Immature natural killer cell (primary cell): ENCODE measurements around the gene KAZALD1. TPM values are rescaled to one million over a fixed set of nuclear protein-coding genes. Genes with fewer than 3 reads are reported as not detected.

Source experiments
- DNase-seq, 3 donors: peaks; one replicate each; pipeline ENCODE4 v3.0.0; 2022; ENCODE audit warnings: mixed read lengths in 1 of 3
- H3K27ac Mint-ChIP-seq, 6 donors: one replicate each; pipeline ENCODE4 v1.8.0; 2020; ENCODE audit warnings: mixed read lengths in 6 of 6, mild to moderate bottlenecking in 5 of 6, inconsistent platforms in 4 of 6, moderate library complexity in 3 of 6
- H3K27me3 Mint-ChIP-seq, 3 donors: one replicate each; pipeline ENCODE4 v1.8.0; 2020 to 2021; ENCODE audit warnings: low read depth in 3 of 3, mild to moderate bottlenecking in 3 of 3, mixed read lengths in 3 of 3, moderate library complexity in 3 of 3, inconsistent platforms in 1 of 3
- H3K36me3 Mint-ChIP-seq, 3 donors: one replicate each; pipeline ENCODE4 v1.8.0; 2020; ENCODE audit warnings: mixed read lengths in 3 of 3, inconsistent platforms in 2 of 3, mild to moderate bottlenecking in 2 of 3
- H3K4me1 Mint-ChIP-seq, 2 donors: one replicate each; pipeline ENCODE4 v1.8.0; 2020; ENCODE audit warnings: inconsistent platforms in 2 of 2, mild to moderate bottlenecking in 2 of 2, mixed read lengths in 2 of 2, moderate library complexity in 1 of 2
- H3K4me3 Mint-ChIP-seq, 5 donors: one replicate each; pipeline ENCODE4 v1.8.0; 2020; ENCODE audit warnings: mild to moderate bottlenecking in 5 of 5, mixed read lengths in 5 of 5, inconsistent platforms in 3 of 5, moderate library complexity in 3 of 5
- H3K9me3 Mint-ChIP-seq, 6 donors: one replicate each; pipeline ENCODE4 v1.8.0; 2020; ENCODE audit warnings: mild to moderate bottlenecking in 6 of 6, mixed read lengths in 6 of 6, inconsistent platforms in 4 of 6, moderate library complexity in 3 of 6
- polyA plus RNA-seq, 3 donors: library from polyadenylated mRNA; unstranded; fragments of 300-500 nt; fragmentation: Illumina TruSeq; gene quantifications; one replicate each; pipeline ENCODE4 v1.2.3, GENCODE V29; 2021

Gene KAZALD1
- polyA plus RNA-seq, 3 donors from 2014 or later, result not detected

- peaks cover 7 to 8% of the 10 kb centered on the region in 2 donors for H3K4me1 Mint-ChIP-seq
- no peak for DNase-seq
- H3K27me3 Mint-ChIP-seq, result peaks cover 14 to 17% (median 15%) of the 10 kb centered on the region in 3 donors
- H3K27ac Mint-ChIP-seq, result no peak overlapping the region
- peaks cover 0 to 2% (median 0%) of the 10 kb centered on the region in 6 donors for H3K9me3 Mint-ChIP-seq
- no peak overlapping the region for H3K4me3 Mint-ChIP-seq
- H3K36me3 Mint-ChIP-seq, result no peaks in the 10 kb centered on the region
Observed at GRCh38 chr10:101071885-101072433, 10.2 kb downstream of the KAZALD1 start.

- Mint-ChIP-seq H3K4me3 (no peak overlapping the region), H3K36me3 (no peaks in the 10 kb centered on the region), H3K9me3 (peaks cover 0 to 2% (median 0%) of the 10 kb centered on the region in 6 donors), H3K27ac (peak overlapping the region in 1 of 6 donors; percentile 72), H3K4me1 (peaks cover 0 to under 1% of the 10 kb centered on the region in 2 donors), H3K27me3 (peaks cover 8 to 13% (median 11%) of the 10 kb centered on the region in 3 donors)
- no peak for DNase-seq
Observed at GRCh38 chr10:101072923-101073322, 11.1 kb downstream of the KAZALD1 start.

- H3K4me1 Mint-ChIP-seq, result no peaks in the 10 kb centered on the region
Observed at GRCh38 chr10:101073631-101074030, 11.8 kb downstream of the KAZALD1 start.

GRCh38 chr10:101075775-101076174 lies 14.0 kb downstream of the KAZALD1 start:
- H3K27ac Mint-ChIP-seq, result no peak overlapping the region
- no peak overlapping the region for H3K4me3 Mint-ChIP-seq
- peaks cover 10 to 17% (median 11%) of the 10 kb centered on the region in 3 donors for H3K27me3 Mint-ChIP-seq

More at GRCh38 chr10:101073631-101074030, 11.8 kb downstream of the KAZALD1 start:
- peaks cover 8 to 15% (median 13%) of the 10 kb centered on the region in 3 donors for H3K27me3 Mint-ChIP-seq
- no peak for DNase-seq
- no peak overlapping the region for H3K27ac Mint-ChIP-seq
- no peaks in the 10 kb centered on the region for H3K36me3 Mint-ChIP-seq
- H3K9me3 Mint-ChIP-seq, result peaks cover 0 to 2% (median 0%) of the 10 kb centered on the region in 6 donors
- no peak overlapping the region for H3K4me3 Mint-ChIP-seq

GRCh38 chr10:101076630-101077029 lies 14.8 kb downstream of the KAZALD1 start:
- Mint-ChIP-seq H3K27ac (no peak overlapping the region), H3K9me3 (peaks cover 0 to 2% (median 0%) of the 10 kb centered on the region in 6 donors), H3K4me1 (no peaks in the 10 kb centered on the region), H3K27me3 (peaks cover 10 to 17% (median 16%) of the 10 kb centered on the region in 3 donors), H3K4me3 (no peak overlapping the region), H3K36me3 (no peaks in the 10 kb centered on the region)
- no peak for DNase-seq

More at GRCh38 chr10:101075775-101076174, 14.0 kb downstream of the KAZALD1 start:
- H3K9me3 Mint-ChIP-seq, result peaks cover 0 to 2% (median 0%) of the 10 kb centered on the region in 6 donors
- no peak for DNase-seq
- no peaks in the 10 kb centered on the region for H3K36me3 Mint-ChIP-seq
- H3K4me1 Mint-ChIP-seq, result no peaks in the 10 kb centered on the region

GRCh38 chr10:101079874-101080273 lies 18.1 kb downstream of the KAZALD1 start:
- H3K27me3 Mint-ChIP-seq, result peaks cover 5 to 16% (median 12%) of the 10 kb centered on the region in 3 donors
- DNase-seq, result no peak
- no peaks in the 10 kb centered on the region for H3K9me3 Mint-ChIP-seq
- no peak overlapping the region for H3K27ac Mint-ChIP-seq
- no peak overlapping the region for H3K4me3 Mint-ChIP-seq
- H3K4me1 Mint-ChIP-seq, result no peaks in the 10 kb centered on the region
- H3K36me3 Mint-ChIP-seq, result no peaks in the 10 kb centered on the region

DNA sequence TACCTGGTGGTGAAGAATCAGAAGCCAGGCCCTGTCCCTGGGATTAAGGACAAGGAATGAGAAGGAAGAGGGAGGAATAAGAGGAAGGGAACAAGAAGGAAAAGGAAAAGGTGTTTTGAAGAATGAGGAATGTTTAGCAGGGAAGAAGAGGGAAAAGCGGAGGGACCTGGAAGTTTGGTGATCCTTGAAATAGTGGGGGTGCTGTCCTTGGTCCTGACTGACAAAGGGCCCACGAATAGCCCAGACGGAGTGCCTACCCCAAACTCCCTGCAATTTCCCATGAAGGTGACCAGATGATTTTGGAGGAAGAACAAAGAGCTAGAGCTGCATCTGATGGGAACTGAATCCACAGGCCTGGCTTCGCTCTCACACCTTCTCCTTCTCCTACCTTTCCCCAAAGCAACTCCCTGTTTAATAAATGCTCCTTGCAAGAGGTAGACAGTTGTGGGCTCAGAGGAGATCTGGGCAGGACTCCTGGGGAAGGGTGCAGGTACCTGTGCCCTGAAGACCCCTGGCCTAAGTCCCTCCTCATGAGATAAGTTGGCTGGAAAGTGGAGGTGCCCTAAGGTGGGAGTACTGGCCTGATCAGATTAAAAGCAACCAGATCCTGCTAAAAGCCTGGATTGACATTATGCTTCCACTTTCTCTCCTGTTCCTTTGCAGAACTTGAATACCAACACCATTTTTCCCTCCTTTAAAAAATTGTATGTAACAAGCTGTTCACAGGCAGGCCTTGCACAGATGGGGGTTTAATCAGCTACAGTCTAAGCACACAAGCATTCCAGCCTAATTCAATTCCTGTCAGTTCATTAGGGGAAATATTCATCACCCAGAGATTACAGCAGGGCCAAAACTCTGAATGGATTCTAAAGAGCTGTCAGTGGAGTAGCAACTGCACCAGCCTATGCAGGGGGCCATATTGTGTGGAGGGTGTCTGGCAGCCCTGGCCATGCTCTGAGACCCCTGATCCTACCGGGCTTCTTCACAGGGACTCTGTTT lies 19.4 kb downstream of the KAZALD1 start:
- Mint-ChIP-seq H3K4me3 (no peak overlapping the region), H3K27ac (no peak overlapping the region), H3K9me3 (no peaks in the 10 kb centered on the region), H3K36me3 (no peaks in the 10 kb centered on the region), H3K4me1 (no peaks in the 10 kb centered on the region), H3K27me3 (peaks cover 7 to 16% (median 9%) of the 10 kb centered on the region in 3 donors)
- DNase-seq, result no peak

GRCh38 chr10:101085846-101086245 lies 24.1 kb downstream of the KAZALD1 start:
- Mint-ChIP-seq H3K27me3 (peaks cover 13 to 17% (median 16%) of the 10 kb centered on the region in 3 donors), H3K4me1 (no peaks in the 10 kb centered on the region), H3K27ac (no peak overlapping the region), H3K36me3 (no peaks in the 10 kb centered on the region), H3K4me3 (no peak overlapping the region), H3K9me3 (no peaks in the 10 kb centered on the region)
- no peak for DNase-seq

DNA sequence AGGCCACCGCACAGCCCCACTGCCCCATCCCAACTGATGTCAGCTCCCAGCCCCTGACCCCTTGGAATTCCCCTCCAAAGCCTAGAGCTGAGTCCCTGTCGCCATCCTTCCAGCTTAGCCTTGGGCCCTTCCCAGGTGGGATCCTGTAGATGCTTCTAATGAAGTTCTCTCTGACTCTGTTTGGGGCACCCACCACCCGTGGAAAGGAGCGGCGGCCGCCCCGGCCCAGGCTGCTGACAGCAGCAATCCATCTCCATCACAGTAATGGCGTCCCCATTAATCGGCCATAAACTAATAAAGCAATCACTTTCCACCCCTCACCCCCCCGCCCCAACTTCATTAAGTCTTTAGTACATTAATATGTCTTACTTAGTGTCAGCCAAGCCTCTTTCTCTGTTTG lies 25.6 kb downstream of the KAZALD1 start:
- Mint-ChIP-seq H3K9me3 (no peaks in the 10 kb centered on the region), H3K4me3 (no peak overlapping the region), H3K36me3 (no peaks in the 10 kb centered on the region), H3K27me3 (peaks cover 12 to 26% (median 18%) of the 10 kb centered on the region in 3 donors), H3K4me1 (no peaks in the 10 kb centered on the region), H3K27ac (no peak overlapping the region)
- DNase-seq, result no peak

GRCh38 chr10:101087965-101088364 lies 26.2 kb downstream of the KAZALD1 start:
- no peaks in the 10 kb centered on the region for H3K36me3 Mint-ChIP-seq
- H3K4me1 Mint-ChIP-seq, result no peaks in the 10 kb centered on the region
- H3K9me3 Mint-ChIP-seq, result no peaks in the 10 kb centered on the region
- H3K4me3 Mint-ChIP-seq, result no peak overlapping the region
- H3K27ac Mint-ChIP-seq, result peak overlapping the region in 1 of 6 donors; percentile 50
- DNase-seq, result no peak
- peaks cover 12 to 22% (median 18%) of the 10 kb centered on the region in 3 donors for H3K27me3 Mint-ChIP-seq

DNA sequence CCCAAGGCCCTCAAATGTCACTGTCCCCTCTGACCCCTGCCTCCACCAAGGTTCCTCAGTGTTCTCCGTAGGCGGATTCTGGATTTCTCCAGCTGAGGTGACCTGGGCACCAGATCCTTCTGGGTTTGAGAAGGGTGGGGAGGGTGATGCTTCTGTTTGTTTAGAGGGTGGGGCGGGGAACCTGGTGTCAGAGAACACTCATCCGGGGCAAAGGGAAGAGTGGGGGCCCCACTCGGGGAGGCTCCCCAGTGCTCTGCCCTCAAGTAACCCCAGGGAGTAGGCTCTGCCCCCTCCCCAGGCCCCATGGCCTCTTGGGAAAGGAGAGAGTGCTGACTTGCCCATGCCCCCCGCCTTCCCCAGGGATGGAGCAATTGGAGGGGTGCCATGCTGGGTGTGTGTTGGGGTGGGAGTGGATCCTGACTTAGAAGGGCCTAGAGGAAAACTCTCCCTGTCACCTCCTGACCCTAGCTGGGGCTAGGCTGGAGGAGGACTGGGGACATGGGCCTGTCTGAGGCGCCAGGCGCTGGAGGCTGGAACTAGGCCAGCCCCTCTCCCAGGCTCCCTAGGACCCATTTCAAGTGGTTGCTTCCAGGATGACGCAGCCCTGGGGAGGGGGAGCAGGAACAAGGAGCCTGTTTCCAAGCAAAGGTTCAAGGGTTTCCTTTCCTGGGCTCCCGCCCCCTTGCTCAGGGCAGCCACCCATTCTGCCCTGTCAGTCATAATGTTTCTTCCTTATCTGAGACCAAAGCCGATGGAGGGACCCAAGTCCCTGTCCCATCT lies 27.9 kb downstream of the KAZALD1 start:
- Mint-ChIP-seq H3K4me1 (no peaks in the 10 kb centered on the region), H3K27ac (no peak overlapping the region), H3K36me3 (no peaks in the 10 kb centered on the region), H3K4me3 (no peak overlapping the region), H3K27me3 (peaks cover 12 to 22% (median 20%) of the 10 kb centered on the region in 3 donors), H3K9me3 (no peaks in the 10 kb centered on the region)
- no peak for DNase-seq

DNA sequence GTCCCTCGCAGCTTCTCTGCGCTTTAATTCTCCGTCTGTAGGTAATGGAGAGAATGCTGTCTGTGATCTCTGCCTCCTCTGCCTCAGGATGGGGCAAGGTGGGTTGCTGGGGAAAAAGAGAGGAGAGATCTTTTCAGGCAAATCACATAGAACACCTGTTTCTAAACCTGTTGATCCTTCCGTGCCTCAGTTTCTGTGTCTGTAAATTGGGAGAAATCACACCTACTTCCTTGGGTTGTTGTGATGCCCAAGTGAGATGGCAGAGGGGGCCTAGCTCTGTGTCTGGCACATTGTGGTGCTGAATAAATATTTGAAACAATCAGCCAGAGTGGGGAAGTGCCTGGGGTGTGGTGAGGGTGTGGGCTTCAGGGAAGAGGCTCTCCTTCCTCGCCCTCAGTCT lies 28.8 kb downstream of the KAZALD1 start:
- DNase-seq, result no peak
- peaks cover 10 to 22% (median 17%) of the 10 kb centered on the region in 3 donors for H3K27me3 Mint-ChIP-seq
- no peaks in the 10 kb centered on the region for H3K4me1 Mint-ChIP-seq
- H3K36me3 Mint-ChIP-seq, result no peaks in the 10 kb centered on the region
- H3K4me3 Mint-ChIP-seq, result no peak overlapping the region
- no peak overlapping the region for H3K27ac Mint-ChIP-seq
- H3K9me3 Mint-ChIP-seq, result no peaks in the 10 kb centered on the region

DNA sequence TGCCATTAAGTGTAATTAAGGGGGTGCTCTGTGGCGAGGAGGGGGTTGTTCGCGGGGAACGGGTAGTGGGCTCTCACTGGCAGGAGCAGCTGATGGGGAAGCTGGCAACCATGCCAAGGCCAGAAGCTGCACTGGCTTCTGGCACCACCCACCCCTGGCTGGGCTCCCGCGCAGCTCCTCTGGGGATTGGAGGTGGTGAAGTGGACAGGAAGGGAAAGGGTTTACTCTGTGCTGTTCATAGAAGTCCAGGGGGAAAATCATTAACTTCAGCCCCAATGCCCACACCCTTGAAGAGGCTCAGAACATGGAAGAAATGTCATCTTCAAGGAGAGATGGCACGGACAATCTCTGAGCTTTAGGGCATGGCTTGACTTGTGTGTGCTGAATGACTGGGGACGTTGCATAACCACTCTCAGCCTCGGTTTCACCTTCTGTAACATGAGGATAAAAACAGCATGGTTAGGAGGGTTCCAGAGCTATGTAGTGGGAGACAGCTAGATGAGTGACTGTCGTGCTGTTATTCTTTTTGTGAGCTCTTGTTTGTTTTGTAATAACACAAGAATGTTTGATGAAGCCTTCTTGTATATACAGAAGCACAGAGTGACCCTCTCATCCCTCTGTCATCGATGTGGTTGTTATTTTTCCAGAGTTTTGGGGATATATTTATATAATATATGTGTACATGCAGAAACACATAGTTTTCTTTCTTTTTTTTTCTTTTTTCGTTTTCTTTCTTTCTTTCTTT lies 29.9 kb downstream of the KAZALD1 start:
- no peak overlapping the region for H3K27ac Mint-ChIP-seq
- no peak for DNase-seq
- H3K9me3 Mint-ChIP-seq, result no peaks in the 10 kb centered on the region
- no peaks in the 10 kb centered on the region for H3K36me3 Mint-ChIP-seq
- no peaks in the 10 kb centered on the region for H3K4me1 Mint-ChIP-seq
- no peak overlapping the region for H3K4me3 Mint-ChIP-seq
- peaks cover 12 to 19% (median 17%) of the 10 kb centered on the region in 3 donors for H3K27me3 Mint-ChIP-seq
